8988T (cell line): ENCODE results near the gene NSUN7.
"Not testable (repeated sequence)": the region's sequence is repeated elsewhere in the genome, so short reads cannot be mapped to it uniquely, and the experiment has no call there.

ENCODE experiments used
- DNase-seq: peaks from one replicate; pipeline ENCODE4 v3.0.0; 2011

NSUN7 gene, protein sequence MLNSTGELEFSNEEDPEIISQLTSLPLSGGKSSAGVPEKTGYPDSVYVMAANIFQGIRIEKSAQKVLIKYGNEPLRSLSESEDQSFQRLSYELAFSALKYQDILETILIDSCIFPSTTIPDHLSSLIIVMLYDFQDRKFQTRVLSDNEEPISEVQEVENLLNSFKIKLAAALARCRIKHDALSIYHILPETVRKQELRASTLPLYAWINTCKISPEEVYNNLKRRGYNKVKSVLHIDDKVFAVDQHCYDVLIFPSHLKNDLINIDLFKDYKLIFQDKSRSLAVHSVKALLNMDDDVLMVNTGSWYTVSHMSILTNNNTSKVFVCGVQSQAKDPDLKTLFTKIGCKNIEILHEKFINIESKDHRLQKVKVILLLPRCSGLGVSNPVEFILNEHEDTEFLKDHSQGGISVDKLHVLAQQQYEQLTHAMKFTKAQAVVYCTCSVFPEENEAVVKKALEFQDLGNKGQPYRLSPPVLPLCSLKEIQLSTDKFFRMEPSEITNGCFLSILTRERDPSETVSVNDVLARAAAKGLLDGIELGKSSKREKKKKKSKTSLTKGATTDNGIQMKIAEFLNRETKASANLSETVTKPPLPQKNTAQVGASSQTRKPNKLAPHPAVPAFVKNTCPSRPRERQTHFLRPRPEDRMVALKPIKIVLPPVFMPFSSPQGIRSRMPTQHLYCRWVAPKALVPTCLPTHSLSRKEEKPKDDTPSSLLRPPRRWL

DNA sequence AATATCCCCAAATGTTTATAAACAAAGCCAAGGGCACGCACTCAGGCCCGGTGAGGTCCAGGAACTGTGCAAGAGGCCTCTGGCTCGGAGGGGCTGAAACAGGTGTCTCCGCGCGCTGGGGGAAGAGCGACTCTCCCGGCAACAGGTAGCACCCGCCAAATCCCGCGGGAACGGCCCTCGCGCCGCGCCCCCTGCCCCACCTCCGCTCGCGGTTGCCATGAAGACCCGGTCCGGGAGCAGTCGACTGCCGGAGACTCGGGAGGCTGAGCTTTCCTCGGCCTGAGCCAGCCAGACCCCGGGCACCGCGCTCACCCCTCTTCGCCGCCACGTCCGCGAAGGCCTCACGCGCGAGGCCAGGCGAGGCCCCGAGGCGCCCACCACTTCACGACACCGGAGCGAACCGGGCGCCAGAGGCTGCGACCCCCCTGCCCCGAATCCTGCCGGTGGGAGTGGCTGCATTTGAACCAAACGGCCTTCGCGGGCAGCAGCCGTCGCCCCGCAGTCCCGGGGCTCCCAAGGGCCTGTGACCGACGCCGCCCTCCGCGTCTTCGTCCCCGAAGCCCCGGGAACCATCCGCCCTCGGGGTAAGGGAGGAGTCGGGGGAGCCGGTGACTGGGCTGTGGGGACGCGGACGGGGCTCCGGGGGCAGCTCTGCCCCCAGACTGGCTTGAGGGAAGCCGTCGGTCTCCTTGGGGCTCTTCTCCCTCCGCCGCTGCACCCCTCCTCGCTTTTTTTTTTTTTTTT lies at the start of gene NSUN7:
TSS of gene NSUN7 (plus strand) at position 239 of the 744 bp plus-strand sequence. CDS start 739 bp downstream, outside the sequence.
- DNase-seq = peak; percentile 42

DNA sequence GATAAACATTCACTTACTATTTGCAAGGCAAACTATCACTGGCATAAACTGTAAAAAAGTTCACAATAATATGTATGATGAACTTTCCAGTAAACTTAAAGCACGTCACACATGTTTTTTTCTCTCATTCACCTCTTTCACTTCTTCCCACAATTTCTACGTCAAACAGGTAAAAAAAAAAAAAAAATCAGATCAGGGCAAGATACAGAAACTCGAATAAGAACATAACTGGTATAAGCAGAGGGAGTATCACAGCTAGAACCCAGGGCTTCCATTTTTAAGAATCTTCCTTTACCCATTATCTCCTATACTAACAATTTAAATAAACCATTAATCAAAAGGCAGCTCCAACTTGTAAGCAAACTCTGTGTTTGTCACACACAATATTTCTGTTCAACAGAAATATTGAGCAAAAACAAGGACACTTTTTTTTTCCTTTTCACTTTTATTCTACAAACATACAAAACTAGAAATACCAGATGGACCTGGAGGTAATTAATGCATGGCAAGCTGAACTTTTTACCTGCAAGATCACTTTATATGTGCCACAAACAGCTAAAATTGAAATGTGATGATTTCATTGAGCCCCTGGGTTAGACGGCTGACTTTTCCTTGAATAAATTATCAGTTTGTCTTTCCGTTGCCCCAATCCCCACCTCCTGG lies 47.5 kb upstream of the NSUN7 start:
- no peak for DNase-seq

DNA sequence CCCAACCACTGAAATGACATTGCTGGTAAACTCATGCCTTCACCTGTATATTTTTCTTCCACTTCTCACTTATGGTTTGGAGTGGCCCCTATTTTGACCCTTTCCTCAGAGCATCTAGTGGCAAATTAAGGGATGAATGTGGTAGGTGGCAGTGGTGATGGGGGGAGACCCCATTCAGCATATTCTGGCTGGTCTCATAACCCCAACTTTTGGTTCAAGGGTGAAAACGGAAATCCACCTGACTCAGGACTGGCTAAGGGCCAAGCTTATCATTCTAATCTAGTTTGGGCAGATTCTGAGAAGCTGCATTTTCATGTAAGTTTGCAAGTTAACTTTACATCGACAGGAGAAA lies 47.0 kb upstream of the NSUN7 start:
- DNase-seq = no peak

DNA sequence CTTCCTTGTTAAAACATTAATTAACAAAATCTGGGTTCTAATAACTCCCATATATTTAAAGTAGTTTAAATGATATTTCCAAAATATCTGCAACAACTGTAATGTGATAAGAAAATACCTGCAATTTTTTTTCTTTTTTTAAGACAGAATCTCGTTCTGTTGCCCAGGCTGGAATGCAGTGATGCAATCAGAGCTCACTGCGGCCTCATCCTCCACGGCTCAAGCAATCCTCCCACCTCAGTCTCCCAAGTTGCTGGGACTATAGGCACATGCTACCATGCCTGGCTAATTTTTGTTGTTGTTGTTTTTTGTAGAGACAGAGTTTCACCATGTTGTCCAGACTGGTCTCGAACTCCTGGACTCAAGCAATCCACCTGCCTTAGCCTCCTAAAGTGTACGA lies 45.7 kb upstream of the NSUN7 start:
- DNase-seq = no peak

DNA sequence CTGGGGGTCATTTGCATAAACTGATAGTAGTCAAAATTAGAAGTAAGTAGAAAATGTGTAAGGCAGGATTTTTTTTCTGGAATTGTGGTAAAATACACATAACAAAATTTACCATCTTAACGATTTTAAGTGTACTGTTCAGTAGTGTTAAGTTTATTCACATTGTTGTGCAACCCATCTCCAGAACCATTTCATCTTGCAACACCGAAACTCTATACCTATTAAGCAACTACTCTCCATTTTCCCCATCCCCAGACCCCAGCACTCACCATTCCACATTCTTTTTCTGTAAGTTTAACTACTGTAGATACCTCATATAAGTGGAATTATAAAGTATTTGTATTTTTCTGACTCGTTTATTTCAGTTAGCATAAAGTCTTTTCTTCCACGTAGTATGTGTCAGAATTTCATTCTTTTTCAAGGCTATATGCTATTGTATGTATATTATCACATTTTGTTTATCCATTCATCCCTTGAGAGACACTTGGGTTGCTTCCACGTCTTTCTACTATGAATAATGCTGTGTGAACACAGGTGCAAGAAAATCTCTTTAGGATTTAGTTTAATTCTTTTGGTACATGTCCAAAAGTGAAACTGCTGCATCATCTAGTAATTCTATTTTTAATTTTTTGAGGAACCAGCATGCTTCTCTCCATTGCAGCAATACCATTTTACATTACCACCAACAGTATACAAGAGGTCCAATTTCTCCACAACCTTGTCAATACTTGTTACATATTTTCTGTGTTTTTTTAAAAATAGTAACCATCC lies 39.1 kb upstream of the NSUN7 start:
- DNase-seq = no peak

DNA sequence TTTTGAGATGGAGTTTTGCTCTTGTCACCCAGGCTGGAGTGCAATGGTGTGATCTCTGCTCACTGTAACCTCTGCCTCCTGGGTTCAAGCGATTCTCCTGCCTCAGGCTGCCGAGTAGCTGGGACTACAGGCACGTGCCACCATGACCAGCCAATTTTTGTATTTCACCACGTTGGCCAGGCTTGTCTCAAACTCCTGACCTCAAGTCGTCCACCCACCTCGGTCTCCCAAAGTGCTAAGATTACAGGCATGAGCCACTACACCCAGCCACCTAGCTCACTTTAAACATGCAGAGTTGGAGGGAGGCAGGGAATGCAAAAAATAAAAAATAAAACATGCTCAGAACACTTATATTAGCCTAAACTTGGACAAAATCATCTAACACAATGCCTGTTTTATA lies 36.8 kb upstream of the NSUN7 start:
- not testable (repeated sequence) for DNase-seq

DNA sequence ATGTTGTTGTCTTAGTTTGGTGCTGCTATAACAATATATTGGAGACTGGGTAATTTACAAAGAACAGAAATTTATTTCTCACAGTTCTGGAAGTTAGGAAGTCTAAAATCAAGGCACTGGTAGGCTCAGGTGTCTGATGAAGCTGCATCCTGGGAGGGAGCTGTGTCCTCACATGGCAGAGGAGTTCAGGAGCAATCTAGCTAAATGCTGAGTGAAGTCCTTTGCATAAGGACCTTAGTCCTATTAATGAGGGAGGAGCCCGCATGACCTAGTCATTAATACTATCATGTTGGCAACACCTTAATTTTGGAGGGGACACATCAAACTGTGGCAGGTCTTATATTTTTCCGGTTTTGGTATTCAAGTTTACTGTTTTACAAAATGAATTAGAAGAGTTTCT lies 36.0 kb upstream of the NSUN7 start:
- DNase-seq = no peak

DNA sequence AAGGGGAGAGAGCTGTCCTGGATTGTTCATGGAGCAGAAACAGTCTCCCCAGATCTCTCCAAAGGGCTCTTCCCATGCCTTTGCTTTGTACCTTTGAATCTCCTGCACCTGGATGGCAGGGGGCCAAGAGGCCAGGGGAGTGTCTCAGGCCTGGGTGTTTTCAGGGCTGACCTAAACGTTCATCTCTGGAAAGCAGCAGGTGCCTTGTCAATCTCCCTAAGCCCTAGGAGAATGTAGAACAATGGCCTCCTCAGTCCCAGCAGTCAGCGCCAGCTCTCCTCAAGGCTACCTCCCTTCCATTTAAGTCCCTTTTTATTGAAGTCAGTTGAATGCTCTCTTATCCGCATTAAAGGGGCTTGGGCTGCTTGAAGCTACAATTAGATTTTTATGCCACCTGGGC lies 31.2 kb upstream of the NSUN7 start:
- no peak for DNase-seq

DNA sequence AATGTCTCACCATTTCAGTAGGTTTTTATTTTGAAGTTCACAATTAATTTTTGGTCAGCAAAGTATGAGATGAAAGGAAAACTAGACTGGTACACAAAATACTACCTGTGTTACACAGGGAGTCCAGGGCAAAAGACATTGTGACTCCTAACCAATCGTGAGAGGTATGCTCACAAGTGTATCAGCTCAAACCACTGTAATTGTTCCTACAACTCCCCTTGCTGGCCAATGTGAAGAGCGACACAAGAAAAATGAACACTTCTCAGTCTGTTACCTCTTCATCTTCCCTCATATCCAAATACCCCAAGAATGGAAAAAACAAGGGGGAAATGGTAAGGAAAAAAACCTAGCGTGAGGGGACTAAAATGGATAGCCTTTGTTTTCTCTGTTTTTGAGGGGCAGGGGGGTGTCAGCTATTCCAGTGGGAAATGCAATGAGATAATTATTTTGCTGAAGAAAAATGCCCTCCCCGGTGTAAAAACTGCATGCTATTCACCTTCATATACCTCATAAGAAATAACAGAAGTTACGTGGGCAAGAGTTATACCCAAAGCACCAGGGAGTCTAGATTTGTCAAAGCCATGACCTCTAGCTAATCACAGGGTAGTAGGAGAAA lies 30.6 kb upstream of the NSUN7 start:
- no peak for DNase-seq

DNA sequence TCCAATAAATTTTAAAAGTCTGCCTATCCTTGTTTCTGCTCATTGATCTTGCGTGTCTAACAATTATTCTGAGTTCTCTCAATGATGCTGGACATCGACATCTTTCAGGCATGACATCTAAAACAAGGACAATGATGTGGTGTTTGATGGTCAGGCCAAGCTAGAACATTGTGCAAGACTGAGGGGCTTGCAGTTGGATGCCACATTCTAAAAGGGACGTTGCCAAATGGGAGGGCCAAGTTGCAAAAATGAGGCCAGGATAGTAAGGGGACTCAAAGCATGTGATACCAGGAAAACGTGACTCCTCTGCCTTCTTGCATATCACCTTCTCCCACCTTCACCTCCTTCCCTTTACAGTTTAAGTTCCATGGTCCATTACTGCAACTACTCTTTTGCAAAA lies 29.4 kb upstream of the NSUN7 start:
- DNase-seq = no peak

DNA sequence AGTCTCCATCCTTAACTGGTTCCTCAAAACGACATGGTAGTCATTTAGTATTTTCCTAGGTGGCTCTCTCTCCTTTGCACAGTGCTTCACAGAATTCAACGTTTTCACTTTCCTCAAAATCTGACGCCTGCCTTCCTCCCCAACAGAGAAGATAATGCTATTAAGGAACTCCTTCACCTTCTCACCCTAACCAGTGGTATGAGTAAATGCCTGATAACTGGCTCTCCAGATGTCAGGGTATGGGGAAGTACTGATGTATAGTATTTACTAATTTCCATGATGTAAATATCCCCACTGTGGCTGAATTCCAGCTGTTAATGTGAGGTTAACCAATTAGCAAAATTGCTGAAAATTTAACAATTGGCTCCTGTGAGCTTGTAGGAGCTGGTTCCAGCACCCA lies 28.8 kb upstream of the NSUN7 start:
- no peak for DNase-seq

DNA sequence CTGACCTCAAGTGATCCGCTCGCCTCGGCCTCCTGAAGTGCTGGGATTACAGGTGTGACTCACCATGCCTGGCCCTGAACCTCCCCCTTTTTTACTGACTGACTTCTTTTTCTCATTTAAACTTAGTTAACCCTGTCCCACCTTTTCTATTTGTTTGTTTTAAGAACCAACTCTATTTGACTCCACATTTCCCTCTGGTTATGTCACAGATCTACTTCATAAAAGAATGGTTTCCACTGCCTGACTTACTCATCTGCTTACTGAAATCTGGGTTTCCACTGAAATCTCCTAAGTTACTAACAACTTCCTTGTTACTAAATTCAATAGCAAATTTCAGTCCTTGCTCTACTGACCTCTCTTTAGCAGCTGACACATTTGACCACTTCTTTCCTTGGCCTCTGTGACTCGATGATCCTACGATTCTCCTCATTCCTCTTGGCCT lies 28.0 kb upstream of the NSUN7 start:
- no peak for DNase-seq

DNA sequence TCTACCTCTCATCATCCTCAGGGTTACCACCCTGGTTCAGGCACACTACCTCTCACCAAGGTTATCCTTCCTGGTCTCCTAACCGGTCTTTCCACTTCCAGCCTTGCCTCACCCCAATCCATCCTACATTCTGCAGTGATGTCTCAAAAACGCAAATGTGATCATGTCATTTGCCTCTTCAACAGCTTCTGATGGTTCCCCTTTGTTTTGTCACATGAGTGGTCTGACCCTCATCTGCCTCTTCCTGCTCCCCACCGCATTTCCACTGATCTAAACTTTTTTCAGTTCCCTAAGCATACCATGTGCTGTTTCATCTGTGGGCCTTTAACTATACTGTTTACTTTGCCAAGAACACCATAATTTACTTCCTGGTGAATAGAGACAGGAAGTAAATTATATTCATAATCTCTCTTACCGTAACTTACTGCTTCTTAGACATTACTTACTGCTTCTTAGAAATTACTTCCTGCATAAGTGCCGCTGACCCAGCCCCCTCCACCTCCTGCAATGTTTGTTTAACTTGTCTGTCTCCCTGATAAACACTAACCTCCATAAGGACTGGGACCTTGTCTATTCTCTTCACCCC lies 27.1 kb upstream of the NSUN7 start:
- DNase-seq = no peak

DNA sequence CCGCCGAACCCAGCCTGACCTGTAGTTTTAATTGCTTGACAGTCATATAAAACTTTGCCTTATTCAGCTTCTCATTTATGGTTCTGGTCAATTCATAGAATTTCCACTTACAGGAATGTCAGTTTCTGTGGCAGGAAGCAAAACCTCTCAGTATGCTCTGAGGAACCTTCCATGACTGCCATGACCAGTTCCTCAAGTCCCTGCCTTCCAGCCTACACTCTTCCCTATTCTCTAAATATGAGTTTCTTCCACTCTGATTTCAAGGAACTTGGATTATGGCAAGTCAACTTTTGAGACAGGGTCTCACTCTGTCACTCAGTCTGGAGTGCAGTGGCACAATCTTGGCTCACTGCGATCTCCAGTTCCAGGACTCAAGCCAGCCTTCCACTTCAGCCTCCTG lies 26.0 kb upstream of the NSUN7 start:
- DNase-seq = no peak

DNA sequence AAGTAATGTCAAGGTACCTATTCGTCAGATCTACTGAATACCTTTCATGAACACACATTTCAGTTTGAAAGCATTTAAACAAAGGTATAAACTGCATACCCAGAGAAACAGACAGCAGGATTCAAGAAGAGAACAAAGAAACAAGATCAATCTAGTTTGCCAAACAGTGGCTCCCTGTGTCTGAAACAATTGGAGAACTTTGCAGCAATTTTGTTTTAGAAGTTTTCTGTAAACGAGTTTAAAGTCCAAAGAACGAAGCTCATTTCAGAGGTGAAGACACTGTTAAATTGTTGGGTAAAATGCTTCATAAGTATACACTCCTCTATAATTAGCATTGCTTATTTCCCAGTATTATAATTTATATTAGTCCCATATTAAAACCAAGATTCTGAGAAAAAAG lies 21.4 kb upstream of the NSUN7 start:
- no peak for DNase-seq

DNA sequence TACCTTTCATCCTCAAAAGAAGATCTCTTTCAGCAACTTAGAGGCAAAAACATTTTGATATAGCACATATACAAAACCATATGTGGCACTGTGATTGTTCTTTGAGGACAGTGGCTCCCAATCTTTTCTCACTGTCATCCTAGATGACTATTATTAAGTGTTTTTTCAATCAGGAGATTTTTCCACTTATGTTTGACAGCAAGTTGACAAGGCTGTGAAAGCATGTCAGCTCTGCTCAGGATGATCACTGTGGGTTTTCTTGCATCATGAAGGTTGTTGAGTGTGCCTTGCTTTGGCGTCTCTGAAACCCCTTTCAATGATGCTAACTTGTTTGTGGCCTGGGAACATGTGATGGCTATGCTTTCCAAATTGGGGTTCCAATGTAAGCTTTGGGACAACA lies 20.2 kb upstream of the NSUN7 start:
- no peak for DNase-seq

DNA sequence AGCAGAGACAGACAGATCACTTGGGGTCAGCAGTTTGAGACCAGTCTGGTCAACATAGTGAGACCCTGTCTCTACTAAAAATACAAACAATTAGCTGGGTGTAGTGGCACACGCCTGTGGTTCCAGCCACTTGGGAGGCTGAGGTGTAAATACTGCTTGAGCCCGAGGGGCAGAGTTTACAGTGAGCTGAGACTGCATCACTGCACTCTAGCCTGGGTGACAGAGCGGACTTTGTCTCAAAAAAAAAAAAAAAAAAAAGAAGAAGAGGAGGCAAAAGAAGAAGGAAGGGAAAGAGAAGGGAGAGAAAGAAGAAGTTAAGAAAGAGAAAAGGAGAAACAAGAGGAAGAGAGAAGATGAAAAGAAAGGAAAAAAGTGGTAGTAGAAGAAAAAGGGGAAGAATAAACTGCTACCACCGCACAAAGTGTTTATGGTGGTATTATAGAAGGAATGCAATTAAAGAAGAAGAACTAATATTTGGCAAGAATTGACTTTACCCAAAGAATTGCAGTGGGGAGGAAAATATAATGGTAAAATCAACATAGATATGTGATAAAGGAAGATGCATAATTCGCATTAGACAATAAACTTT lies 19.6 kb upstream of the NSUN7 start:
- DNase-seq = no peak

DNA sequence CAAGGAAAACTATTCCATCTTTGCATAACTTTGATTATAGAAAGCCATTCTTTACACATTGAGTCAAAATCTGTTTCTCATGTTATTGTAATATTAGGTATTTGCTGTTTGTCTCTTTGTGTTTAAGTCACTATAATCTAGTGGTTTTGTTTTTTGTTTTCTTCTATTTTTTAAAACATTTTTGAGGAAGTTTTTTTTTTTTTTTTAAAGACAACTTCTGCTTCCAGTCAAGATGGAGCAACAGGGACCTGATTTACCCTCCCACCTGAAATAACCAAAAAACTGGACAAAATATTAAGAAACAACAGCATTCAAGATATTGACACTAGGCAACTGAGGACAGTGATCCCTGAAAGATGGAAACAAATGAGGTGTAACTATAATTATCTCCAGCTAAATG lies 18.4 kb upstream of the NSUN7 start:
- DNase-seq = no peak

DNA sequence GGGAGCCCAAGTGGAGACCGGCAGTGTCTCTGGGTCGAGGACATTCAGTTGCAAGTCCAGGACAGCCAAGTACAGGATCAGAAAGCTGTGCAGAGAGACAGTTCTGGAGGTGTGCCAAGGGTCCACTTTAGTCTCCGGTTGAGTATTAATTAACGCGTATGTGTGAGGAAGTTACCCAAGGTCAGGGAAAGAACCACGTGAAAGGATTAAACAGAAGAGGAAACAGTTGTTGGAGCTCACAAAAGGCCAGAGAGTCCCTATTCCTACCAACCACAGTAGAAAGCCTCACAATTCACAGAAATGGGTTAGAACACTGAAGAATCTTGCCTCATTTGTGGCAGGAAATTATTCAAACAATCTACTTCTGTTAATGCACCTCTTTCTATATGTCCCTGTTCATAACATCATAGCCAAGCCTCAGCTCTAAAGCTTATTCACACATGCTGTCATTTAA lies 17.9 kb upstream of the NSUN7 start:
- no peak for DNase-seq

DNA sequence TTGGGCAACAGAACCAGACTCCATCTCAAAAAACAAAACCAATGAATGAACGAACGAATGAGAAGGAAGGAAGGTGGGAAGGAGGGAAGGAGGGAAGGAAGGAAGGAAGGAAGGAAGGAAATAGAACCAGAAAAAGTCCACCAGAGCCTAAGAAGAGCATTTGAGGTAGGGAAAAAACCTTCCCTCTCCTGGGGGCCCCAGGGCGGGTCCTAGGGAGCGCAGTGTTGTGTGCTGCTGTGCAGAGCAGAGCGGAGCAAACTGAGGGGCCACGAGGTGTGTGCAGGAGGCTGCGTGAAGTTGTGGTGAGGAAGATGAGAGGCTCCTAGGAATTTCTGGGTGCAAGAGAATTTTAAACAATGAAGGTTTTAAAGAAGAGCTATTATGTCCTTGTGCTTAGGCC lies 16.0 kb upstream of the NSUN7 start:
- DNase-seq = no peak

DNA sequence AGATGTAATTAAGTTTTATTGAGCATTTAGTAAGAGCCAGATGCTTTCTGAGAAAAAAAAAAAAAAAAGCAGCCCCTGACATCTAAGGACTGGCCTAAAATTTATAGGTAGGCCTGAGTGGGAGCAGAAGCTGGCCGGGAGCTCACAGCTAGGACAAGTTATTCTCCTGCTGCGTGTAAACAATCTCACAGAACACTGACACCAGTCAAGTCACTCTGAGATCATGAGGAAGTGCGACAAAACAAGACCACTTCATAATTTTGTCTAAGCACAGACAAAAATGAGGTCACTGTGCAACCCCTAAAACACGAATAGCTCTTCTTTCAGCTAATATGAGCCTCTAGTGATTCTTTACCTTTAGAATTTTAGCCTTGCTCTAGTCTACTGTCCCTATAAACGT lies 15.3 kb upstream of the NSUN7 start:
- DNase-seq = no peak
